ENCODE data around the gene PRKAG2.

Gene PRKAG2

DNA sequence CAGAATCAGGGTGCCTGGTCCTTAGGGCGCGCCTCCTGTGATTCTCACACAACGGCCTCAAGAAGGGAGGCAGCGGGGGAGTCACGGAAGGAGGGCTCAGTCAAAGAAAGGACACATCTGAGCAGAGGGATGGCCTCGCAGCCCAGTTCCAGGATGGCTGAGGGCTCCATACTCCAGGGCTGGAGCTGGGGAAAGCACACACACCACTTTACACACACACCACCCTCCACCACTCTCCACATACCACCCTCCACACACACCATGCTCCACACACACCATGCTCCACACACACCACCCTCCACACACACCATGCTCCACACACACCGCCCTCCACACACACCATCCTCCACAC lies 22.2 kb downstream of the PRKAG2 start:
- Histone ChIP-seq H3K79me2 (ENCODE audit: insufficient read depth, low read depth) (no peaks in the 10 kb centered on the region), H3K4me2 (no peak overlapping the region), H3K4me3 (IDR thresholded peaks at IDR 0.05; ENCODE audit: insufficient read depth, low read depth, low read length) (no peak overlapping the region), H3K27ac (no peak overlapping the region), H3K36me3 (ENCODE audit: insufficient read depth) (no peaks in the 10 kb centered on the region), H3K27me3 (ENCODE audit: insufficient read depth, low read depth) (no peaks in the 10 kb centered on the region), H3K4me1 (ENCODE audit: low read depth, poor library complexity, severe bottlenecking) (no peaks in the 10 kb centered on the region), H2AFZ (ENCODE audit: low read depth) (no peak overlapping the region), H4K20me1 (ENCODE audit: insufficient read depth) (no peaks in the 10 kb centered on the region), H3K9ac (no peak overlapping the region)
- TF ChIP-seq, protein P1, sequence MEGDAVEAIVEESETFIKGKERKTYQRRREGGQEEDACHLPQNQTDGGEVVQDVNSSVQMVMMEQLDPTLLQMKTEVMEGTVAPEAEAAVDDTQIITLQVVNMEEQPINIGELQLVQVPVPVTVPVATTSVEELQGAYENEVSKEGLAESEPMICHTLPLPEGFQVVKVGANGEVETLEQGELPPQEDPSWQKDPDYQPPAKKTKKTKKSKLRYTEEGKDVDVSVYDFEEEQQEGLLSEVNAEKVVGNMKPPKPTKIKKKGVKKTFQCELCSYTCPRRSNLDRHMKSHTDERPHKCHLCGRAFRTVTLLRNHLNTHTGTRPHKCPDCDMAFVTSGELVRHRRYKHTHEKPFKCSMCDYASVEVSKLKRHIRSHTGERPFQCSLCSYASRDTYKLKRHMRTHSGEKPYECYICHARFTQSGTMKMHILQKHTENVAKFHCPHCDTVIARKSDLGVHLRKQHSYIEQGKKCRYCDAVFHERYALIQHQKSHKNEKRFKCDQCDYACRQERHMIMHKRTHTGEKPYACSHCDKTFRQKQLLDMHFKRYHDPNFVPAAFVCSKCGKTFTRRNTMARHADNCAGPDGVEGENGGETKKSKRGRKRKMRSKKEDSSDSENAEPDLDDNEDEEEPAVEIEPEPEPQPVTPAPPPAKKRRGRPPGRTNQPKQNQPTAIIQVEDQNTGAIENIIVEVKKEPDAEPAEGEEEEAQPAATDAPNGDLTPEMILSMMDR (conservative IDR thresholded peaks at IDR 0.05; ENCODE audit: low read depth, low read length), result no peak

DNA sequence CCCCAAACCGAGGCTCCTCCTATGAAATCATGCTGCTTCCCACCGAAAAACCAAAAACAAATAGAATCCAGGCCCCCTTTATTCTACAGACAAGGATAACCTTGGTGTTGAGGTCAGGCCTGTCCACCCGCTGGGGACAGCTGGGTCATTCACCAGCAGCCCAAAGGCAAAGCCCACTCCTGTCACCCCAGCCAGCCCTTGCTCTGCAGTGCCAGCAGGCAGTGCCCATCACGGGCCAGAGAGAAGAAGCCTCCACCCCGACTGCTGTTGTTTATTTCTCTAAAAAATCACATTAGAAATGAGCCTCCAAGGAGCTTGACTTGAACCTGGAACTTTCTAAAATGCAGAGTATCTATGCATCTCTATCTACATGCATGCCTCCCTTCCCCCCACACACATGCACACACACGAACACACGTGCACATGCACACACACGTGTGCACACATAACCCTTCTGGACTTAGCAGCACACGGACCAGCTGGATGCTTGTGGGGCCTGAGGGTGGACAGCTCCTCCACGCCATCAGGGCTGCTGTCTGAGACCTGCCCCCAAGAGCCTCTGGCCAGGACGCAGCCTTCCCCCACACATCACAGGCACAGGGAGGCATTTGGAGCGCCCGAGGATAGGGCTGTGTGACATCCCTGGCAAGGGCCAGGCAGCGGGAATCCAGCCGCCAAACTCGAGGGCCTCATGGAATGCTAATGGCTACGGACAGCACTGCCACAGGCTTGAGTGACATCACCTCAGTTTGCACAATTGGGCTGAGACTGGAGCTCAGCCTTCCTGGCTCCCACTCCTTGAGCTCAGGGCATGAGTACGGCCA lies 22.8 kb downstream of the PRKAG2 start:
- no peaks in the 10 kb centered on the region for H4K20me1 ChIP-seq (ENCODE audit: insufficient read depth)
- H3K4me1 ChIP-seq (ENCODE audit: low read depth, poor library complexity, severe bottlenecking), result no peaks in the 10 kb centered on the region
- H2AFZ ChIP-seq (ENCODE audit: low read depth), result no peak overlapping the region
- H3K4me2 ChIP-seq, result no peak overlapping the region
- H3K27me3 ChIP-seq (ENCODE audit: insufficient read depth, low read depth), result no peaks in the 10 kb centered on the region
- H3K79me2 ChIP-seq (ENCODE audit: insufficient read depth, low read depth), result no peaks in the 10 kb centered on the region
- no peak overlapping the region for H3K9ac ChIP-seq
- H3K4me3 ChIP-seq (IDR thresholded peaks at IDR 0.05; ENCODE audit: insufficient read depth, low read depth, low read length), result no peak overlapping the region
- H3K36me3 ChIP-seq (ENCODE audit: insufficient read depth), result no peaks in the 10 kb centered on the region
- no peak overlapping the region for H3K27ac ChIP-seq
- TF ChIP-seq, protein P1 (conservative IDR thresholded peaks at IDR 0.05; ENCODE audit: low read depth, low read length), result no peak

DNA sequence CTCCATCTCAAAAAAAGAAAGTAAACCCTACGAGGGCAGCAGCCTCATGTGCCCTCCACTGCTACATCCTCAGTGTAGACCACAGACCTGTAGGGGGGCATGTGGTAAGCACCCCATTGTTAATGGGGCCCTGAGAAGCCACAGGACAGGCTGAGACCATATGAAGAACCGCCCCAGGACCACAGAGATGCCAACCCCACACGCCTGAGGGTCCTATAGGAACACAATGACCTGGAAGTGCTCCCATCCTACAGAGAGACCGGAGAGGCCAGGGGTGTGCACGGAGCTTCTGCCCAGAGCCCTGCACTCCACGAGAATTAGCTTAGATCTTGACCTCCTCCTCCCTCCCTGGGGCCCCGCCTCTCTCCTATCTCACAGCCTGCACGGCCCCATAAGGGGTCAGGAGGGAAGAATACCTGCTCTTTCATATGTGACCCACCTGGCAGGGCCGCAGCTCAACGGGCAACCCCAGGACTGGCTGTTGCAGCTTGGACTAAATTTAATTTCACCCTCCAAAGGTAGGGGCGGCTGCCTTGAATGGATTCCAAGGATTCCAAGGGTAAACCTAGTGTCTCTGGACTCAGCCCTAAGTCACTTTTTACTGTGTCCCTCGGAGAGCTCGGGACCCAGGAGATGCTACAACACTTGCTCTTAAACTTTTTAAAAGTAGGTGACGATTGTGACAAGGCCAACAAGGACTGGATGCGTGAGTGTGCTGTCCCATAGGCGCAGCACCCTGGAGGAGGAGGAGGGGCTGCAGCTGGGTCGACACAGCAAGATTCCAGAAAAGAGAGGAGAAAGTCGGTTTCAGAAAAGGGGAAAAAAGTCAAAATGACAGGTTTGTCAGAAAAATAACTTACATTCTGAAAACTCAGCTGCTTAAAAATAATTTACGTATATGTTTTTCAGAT lies 24.2 kb downstream of the PRKAG2 start:
- Histone ChIP-seq H3K4me1 (ENCODE audit: low read depth, poor library complexity, severe bottlenecking) (no peaks in the 10 kb centered on the region), H4K20me1 (ENCODE audit: insufficient read depth) (no peaks in the 10 kb centered on the region), H2AFZ (ENCODE audit: low read depth) (no peak overlapping the region), H3K27ac (no peak overlapping the region), H3K4me2 (no peak overlapping the region), H3K27me3 (ENCODE audit: insufficient read depth, low read depth) (no peaks in the 10 kb centered on the region), H3K9ac (no peak overlapping the region), H3K79me2 (ENCODE audit: insufficient read depth, low read depth) (no peaks in the 10 kb centered on the region), H3K36me3 (ENCODE audit: insufficient read depth) (no peaks in the 10 kb centered on the region), H3K4me3 (IDR thresholded peaks at IDR 0.05; ENCODE audit: insufficient read depth, low read depth, low read length) (no peak overlapping the region)
- TF ChIP-seq, protein P1 (conservative IDR thresholded peaks at IDR 0.05; ENCODE audit: low read depth, low read length), result no peak

DNA sequence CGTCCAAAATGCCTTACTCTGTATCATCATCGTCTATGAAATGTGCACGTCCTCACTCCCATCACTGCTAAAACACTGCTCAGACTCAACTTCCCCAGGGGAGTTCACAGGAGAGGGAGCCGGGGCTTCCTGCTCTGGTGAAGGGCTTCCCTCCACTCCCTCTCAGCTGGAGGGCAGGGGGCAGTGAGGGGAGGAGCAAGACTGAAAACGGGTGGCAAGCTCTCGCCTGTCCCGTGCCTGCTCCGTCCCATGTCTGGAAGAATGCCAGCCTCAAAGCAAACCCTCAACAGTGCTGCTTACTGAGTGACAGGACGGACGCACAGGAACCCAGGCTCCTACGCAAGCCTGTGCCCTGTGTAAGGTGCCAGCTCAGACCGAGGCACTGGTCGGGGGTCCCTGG lies 25.1 kb downstream of the PRKAG2 start:
- TF ChIP-seq, protein P1 (conservative IDR thresholded peaks at IDR 0.05; ENCODE audit: low read depth, low read length), result no peak
- Histone ChIP-seq H3K9ac (no peak overlapping the region), H3K4me2 (no peak overlapping the region), H3K4me3 (IDR thresholded peaks at IDR 0.05; ENCODE audit: insufficient read depth, low read depth, low read length) (no peak overlapping the region), H3K27me3 (ENCODE audit: insufficient read depth, low read depth) (no peaks in the 10 kb centered on the region), H3K27ac (no peak overlapping the region), H4K20me1 (ENCODE audit: insufficient read depth) (no peaks in the 10 kb centered on the region), H3K79me2 (ENCODE audit: insufficient read depth, low read depth) (no peaks in the 10 kb centered on the region), H3K4me1 (ENCODE audit: low read depth, poor library complexity, severe bottlenecking) (no peaks in the 10 kb centered on the region), H3K36me3 (ENCODE audit: insufficient read depth) (no peaks in the 10 kb centered on the region), H2AFZ (ENCODE audit: low read depth) (no peak overlapping the region)
